G401 (cell line): ENCODE data around the gene GPS1. TPM values are rescaled to one million over a fixed set of nuclear protein-coding genes. Genes with fewer than 3 reads are reported as not detected.

ENCODE experiments used
- DNase-seq: peaks from one replicate; pipeline ENCODE4 v3.0.0-alpha.2; 2015; ENCODE audit warnings: low spot score
- in situ Hi-C: cut with HindIII; loops from 2 replicates; pipeline ENCODE4 v1.10.0; 2016; ENCODE audit warnings: low sequenced_read_pairs, mixed read lengths
- total RNA-seq: library from RNA; depleted of rRNA; stranded (reverse); fragments of >200 nt; shearing (Covaris generic); gene quantifications from 2 replicates; pipeline ENCODE4 v1.2.3, GENCODE V29; 2014

GPS1 gene
- total RNA-seq, 1 experiment from 2014 or later, result 153 TPM

- no peak for DNase-seq
- in situ Hi-C loops, result no loop called here
Observed at GRCh38 chr17:82054351-82055022, 2.8 kb downstream of the GPS1 start.

- in situ Hi-C loops, result no loop called here
- DNase-seq, result no peak
Observed at GRCh38 chr17:82055023-82055964, 3.6 kb downstream of the GPS1 start.

GRCh38 chr17:82055965-82056728, 4.4 kb downstream of the GPS1 start:
- in situ Hi-C loops, result no loop called here
- no peak for DNase-seq

- in situ Hi-C loops, result no loop called here
- no peak for DNase-seq
Observed at GRCh38 chr17:82056729-82057621, 5.3 kb downstream of the GPS1 start.

- in situ Hi-C loops, result no loop called here
- DNase-seq, result no peak
Observed at GRCh38 chr17:82058230-82058854, 6.6 kb downstream of the GPS1 start.

GRCh38 chr17:82058855-82059249, 7.2 kb downstream of the GPS1 start:
- in situ Hi-C loops, result no loop called here
- DNase-seq, result no peak

- in situ Hi-C loops, result no loop called here
- no peak for DNase-seq
Observed at GRCh38 chr17:82059272-82060000, 7.7 kb downstream of the GPS1 start.

- no peak for DNase-seq
- in situ Hi-C loops, result no loop called here
Observed at GRCh38 chr17:82060001-82060380, 8.3 kb downstream of the GPS1 start.

GRCh38 chr17:82060614-82061013, 8.9 kb downstream of the GPS1 start:
- in situ Hi-C loops, result no loop called here
- DNase-seq, result no peak

- in situ Hi-C loops, result no loop called here
Observed at GRCh38 chr17:82061047-82061925, 9.6 kb downstream of the GPS1 start.

GRCh38 chr17:82062076-82062983, 10.6 kb downstream of the GPS1 start:
- in situ Hi-C loops, result no loop called here

More at GRCh38 chr17:82061047-82061925, 9.6 kb downstream of the GPS1 start:
- no peak for DNase-seq

GRCh38 chr17:82062984-82063368, 11.3 kb downstream of the GPS1 start:
- DNase-seq, result no peak
- in situ Hi-C loops, result no loop called here

More at GRCh38 chr17:82062076-82062983, 10.6 kb downstream of the GPS1 start:
- DNase-seq, result no peak

GRCh38 chr17:82063424-82064415, 12.0 kb downstream of the GPS1 start:
- no peak for DNase-seq
- in situ Hi-C loops, result no loop called here

- in situ Hi-C loops, result no loop called here
- no peak for DNase-seq
Observed at GRCh38 chr17:82064433-82065192, 12.9 kb downstream of the GPS1 start.
